Testis (tissue), 3 donors: ENCODE data around the gene ADH5. TPM values are rescaled to one million over a fixed set of nuclear protein-coding genes. Genes with fewer than 3 reads are reported as not detected.
"Not testable (repeated sequence)": the region's sequence is repeated elsewhere in the genome, so short reads cannot be mapped to it uniquely, and the experiment has no call there.

ENCODE experiments used
- DNase-seq: peaks from one replicate; pipeline ENCODE4 v3.0.0-alpha.2; 2019
- H3K27ac ChIP-seq, 2 donors: fragments of 200-600 bp; sonication (generic); one replicate each; pipeline ENCODE4 v1.5.1; 2019
- H3K27me3 ChIP-seq: fragments of 200-600 bp; sonication (generic); one replicate; pipeline ENCODE4 v1.5.1; 2019
- H3K36me3 ChIP-seq: fragments of 200-600 bp; sonication (generic); one replicate; pipeline ENCODE4 v1.5.1; 2017; ENCODE audit warnings: low read depth; ENCODE audit errors: missing control alignments
- H3K4me1 ChIP-seq: fragments of 200-600 bp; sonication (generic); one replicate; pipeline ENCODE4 v1.5.1; 2019
- H3K4me3 ChIP-seq, 2 donors: fragments of 200-600 bp; sonication (generic); one replicate each; pipeline ENCODE4 v1.5.1; 2017 to 2019
- H3K9me3 ChIP-seq: fragments of 200-600 bp; sonication (generic); one replicate; pipeline ENCODE4 v1.5.1; 2017
- POLR2A ChIP-seq: fragments of 450-650 bp; IDR thresholded peaks from one replicate; pipeline ENCODE4 v1.6.1; 2017; ENCODE audit warnings: antibody characterized with exemption, mild to moderate bottlenecking, moderate library complexity
- WGBS, 2 donors: methylation state at CpG; one replicate each; pipeline ENCODE4 v1.1.5; 2018; 5-methylcytosine and 5-hydroxymethylcytosine counted together
- intact Hi-C: fragments of 100-400 bp; cut with DNase I; formaldehyde crosslinking; loops from one replicate; pipeline ENCODE4 v1.15.1; 2023; ENCODE audit warnings: low total_unique reads
- polyA plus RNA-seq: library from polyadenylated mRNA; stranded (reverse); fragments of 350-450 nt; fragmentation: Illumina TruSeq; extraction: RNeasy Lipid Tissue Mini Kit (QIAGEN cat#74804); gene quantifications from one replicate; pipeline ENCODE4 v1.2.3, GENCODE V29; 2014; ENCODE audit warnings: low read depth, low replicate concordance; ENCODE audit not compliant: insufficient read depth
- total RNA-seq, 2 donors: library from RNA; depleted of rRNA; stranded (reverse); fragments of >200 nt; gene quantifications; one replicate each; pipeline ENCODE4 v1.2.3, GENCODE V29; 2016
- TF ChIP-seq, protein P1 (sequence below), 3 experiments: fragments of 450-650 bp in 2 of 3; fragments of 200-600 bp in 1 of 3; sonication (generic) in 1 of 3; IDR thresholded peaks; one replicate each; pipeline ENCODE4 v1.5.1; 2016 to 2019; ENCODE audit warnings: antibody characterized with exemption in 3 of 3, mild to moderate bottlenecking in 2 of 3, moderate library complexity in 1 of 3

The ADH5 gene
- total and polyA plus RNA-seq, 3 donors from 2014 or later, result 111 to 122 (median 119) TPM

DNA sequence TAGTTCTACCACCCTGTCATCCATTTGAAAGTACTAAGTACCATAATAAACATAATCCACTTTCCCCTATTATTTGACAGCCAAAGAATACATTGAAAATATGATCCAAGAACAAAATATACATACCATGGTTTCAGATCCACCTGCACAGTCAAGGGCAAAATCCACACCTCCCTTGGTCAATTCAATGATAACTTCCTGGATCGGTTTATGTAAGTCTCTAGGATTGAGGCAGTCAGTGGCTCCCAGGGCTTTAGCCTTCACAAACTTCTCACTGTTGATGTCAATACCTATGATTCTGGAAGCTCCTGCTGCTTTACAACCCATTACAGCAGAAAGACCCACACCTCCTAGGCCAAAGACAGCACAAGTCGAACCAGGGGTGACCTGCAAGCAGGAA lies 42.8 kb upstream of the ADH5 start:
- H3K4me1 ChIP-seq, result no peaks in the 10 kb centered on the region
- H3K9me3 ChIP-seq, result no peaks in the 10 kb centered on the region
- no peak overlapping the region for H3K27ac ChIP-seq
- no peaks in the 10 kb centered on the region for H3K36me3 ChIP-seq
- WGBS, 2 donors, result 48 to 75% methylated on average over 2 of the region's 2 CpGs
- H3K27me3 ChIP-seq, result no peaks in the 10 kb centered on the region
- no peak for DNase-seq
- intact Hi-C loops, result no loop called here
- H3K4me3 ChIP-seq, result no peak overlapping the region
- no peak for TF ChIP-seq POLR2A
- TF ChIP-seq, protein P1, sequence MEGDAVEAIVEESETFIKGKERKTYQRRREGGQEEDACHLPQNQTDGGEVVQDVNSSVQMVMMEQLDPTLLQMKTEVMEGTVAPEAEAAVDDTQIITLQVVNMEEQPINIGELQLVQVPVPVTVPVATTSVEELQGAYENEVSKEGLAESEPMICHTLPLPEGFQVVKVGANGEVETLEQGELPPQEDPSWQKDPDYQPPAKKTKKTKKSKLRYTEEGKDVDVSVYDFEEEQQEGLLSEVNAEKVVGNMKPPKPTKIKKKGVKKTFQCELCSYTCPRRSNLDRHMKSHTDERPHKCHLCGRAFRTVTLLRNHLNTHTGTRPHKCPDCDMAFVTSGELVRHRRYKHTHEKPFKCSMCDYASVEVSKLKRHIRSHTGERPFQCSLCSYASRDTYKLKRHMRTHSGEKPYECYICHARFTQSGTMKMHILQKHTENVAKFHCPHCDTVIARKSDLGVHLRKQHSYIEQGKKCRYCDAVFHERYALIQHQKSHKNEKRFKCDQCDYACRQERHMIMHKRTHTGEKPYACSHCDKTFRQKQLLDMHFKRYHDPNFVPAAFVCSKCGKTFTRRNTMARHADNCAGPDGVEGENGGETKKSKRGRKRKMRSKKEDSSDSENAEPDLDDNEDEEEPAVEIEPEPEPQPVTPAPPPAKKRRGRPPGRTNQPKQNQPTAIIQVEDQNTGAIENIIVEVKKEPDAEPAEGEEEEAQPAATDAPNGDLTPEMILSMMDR (IDR thresholded peaks at IDR 0.05), result no peak

DNA sequence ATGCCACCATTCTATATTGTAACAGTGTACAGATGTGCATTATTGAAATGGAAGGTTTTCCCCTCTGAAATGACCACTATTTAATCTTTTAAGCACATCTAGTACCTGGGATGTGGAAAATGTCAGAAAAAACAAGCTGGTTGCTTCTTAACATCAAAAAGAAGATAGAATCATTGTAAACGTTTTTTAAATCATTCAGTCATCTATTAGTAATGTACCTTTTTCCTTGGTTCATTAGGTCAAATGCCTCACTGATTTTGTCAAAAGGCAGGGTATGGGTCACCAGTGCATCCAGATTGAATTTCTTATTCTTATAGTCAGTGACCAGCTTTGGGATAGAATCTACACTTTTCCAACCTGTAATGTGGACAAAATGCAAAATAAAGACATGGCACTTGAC lies 37.8 kb upstream of the ADH5 start:
- WGBS, 2 donors, result 52 to 76% methylated on average over 1 of the region's 1 CpG
- intact Hi-C loops, result no loop called here
- no peaks in the 10 kb centered on the region for H3K9me3 ChIP-seq
- no peaks in the 10 kb centered on the region for H3K27me3 ChIP-seq
- no peak for TF ChIP-seq POLR2A
- no peaks in the 10 kb centered on the region for H3K4me1 ChIP-seq
- H3K4me3 ChIP-seq, result no peak overlapping the region
- DNase-seq, result no peak
- no peak overlapping the region for H3K27ac ChIP-seq
- H3K36me3 ChIP-seq, result no peaks in the 10 kb centered on the region

DNA sequence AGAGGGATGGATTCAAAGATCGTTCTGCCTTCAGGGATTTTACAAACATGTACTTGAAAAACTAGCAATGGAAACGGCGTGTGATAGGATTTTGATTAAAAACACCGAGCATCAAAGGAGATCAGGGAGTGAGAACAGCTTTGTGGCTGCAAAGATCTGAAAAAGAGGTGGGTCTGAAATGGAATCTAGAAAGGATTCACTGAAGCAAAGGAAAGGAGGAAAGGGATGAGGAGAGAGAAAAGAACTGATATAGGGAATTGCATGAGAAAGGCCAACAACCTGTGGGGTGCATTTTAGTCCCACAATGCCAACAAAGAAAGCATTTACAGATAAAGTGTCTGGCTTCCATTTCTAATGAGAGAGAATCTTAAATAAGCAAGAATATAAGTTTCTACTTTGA lies 32.4 kb upstream of the ADH5 start:
- Histone ChIP-seq H3K4me1 (no peaks in the 10 kb centered on the region), H3K36me3 (no peaks in the 10 kb centered on the region), H3K9me3 (no peaks in the 10 kb centered on the region), H3K27ac (no peak overlapping the region), H3K27me3 (no peaks in the 10 kb centered on the region), H3K4me3 (no peak overlapping the region)
- no peak for TF ChIP-seq POLR2A
- TF ChIP-seq, protein P1 (IDR thresholded peaks at IDR 0.05), result no peak
- WGBS, 2 donors, result 82 to 88% methylated on average over 4 of the region's 4 CpGs
- intact Hi-C loops, result no loop called here
- no peak for DNase-seq

DNA sequence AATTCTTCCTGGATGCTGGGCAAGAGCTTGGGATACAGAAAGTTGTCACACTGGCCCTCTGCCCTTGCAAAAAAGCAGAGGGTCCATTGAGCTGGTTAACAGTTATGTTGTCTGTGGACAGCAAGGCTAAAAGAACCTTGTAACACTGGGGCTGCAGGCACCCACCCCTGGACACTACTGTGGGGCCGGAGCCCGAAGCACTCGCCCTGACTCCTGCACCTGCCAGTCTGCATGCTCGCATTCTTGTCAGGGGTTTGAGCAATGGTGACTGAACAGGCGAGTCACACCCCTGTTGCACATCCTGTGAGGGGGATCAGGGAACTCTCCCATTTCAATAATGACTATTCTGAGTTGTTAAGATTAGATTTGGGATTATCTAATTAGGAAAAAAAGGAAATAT lies 31.9 kb upstream of the ADH5 start:
- Histone ChIP-seq H3K36me3 (no peaks in the 10 kb centered on the region), H3K4me3 (no peak overlapping the region), H3K27ac (no peak overlapping the region), H3K9me3 (no peaks in the 10 kb centered on the region), H3K27me3 (no peaks in the 10 kb centered on the region), H3K4me1 (no peaks in the 10 kb centered on the region)
- intact Hi-C loops, result no loop called here
- no peak for TF ChIP-seq POLR2A
- TF ChIP-seq, protein P1 (IDR thresholded peaks at IDR 0.05), result no peak
- WGBS, 2 donors, result 95 to 96% methylated on average over 5 of the region's 5 CpGs
- DNase-seq, result no peak

DNA sequence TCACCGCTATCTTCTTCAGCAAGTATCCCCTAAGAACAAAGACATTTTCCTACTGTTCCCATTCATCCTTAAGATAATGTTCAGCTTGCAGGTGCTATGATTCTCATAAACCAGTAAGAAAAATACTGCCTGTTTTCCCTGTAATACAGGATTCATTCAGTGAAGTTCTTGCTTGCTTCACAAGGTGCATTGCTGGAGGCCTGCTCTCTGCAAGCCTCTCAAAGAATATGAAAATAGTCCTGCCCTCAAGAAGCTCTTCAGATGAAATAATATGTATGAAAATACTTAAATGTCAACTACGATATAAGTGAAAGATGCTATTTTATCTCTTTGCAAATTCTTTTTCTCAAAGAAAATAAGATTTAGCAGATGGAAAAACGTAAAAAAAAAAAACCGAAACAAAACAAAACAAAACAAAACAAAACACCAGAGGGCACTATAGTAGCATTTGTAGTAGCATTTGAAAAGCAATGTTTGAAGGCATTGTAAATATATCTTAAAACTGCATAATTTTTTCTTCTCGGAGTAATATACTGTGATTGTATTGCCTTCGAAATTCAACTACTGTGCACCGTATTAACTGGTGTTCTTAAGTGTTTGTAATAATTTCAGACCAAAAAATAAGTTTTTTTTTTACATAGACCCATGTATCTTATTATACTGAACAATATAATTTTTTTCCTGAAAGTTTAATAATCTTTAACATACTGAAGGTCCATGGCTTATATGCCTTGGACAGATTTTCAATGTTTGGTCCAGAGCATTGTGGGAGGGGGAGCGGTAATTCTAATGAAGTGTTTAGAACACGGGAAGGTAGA lies 29.5 kb upstream of the ADH5 start:
- TF ChIP-seq, protein P1 (IDR thresholded peaks at IDR 0.05), result peak in 1 of 3 experiments; percentile 23
- TF ChIP-seq POLR2A, result no peak
- intact Hi-C loops, result loop anchor here (5.0 kb wide), 1 partner anchor 289 kb away; no protein-coding TSS in a partner anchor

DNA sequence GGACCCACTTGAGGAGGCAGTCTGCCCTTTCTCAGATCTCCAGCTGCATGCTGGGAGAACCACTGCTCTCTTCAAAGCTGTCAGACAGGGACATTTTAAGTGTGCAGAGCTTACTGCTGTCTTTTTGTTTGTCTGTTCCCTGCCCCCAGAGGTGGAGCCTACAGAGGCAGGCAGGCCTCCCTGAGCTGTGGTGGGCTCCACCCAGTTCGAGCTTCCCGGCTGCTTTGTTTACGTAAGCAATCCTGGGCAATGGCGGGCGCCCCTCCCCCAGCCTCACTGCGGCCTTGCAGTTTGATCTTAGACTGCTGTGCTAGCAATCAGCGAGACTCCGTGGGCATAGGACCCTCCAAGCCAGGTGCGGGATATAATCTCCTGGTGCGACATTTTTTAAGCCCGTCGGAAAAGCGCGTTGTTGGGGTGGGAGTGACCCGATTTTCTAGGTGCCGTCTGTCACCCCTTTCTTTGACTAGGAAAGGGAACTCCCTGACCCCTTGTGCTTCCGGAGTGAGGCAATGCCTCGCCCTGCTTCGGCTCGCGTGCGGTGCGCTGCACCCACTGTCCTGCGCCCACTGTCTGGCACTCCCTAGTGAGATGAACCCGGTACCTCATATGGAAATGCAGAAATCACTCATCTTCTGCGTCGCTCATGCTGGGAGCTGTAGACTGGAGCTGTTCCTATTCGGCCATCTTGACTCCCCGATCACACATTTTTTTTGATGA lies 28.7 kb upstream of the ADH5 start:
- WGBS, 2 donors, result 88 to 89% methylated on average over 22 to 29 of the region's 29 CpGs
- not testable (repeated sequence) for H3K4me3 ChIP-seq, H3K27ac ChIP-seq, H3K27me3 ChIP-seq, H3K36me3 ChIP-seq, DNase-seq, H3K9me3 ChIP-seq, H3K4me1 ChIP-seq
- intact Hi-C loops, result loop anchor here (5.0 kb wide), 1 partner anchor 290 kb away; no protein-coding TSS in a partner anchor

More for the DNA sequence above, 29.5 kb upstream of the ADH5 start:
- no peak overlapping the region for H3K27ac ChIP-seq
- no peak for DNase-seq
- H3K4me1 ChIP-seq, result no peaks in the 10 kb centered on the region
- no peaks in the 10 kb centered on the region for H3K36me3 ChIP-seq
- no peaks in the 10 kb centered on the region for H3K9me3 ChIP-seq
- H3K4me3 ChIP-seq, result no peak overlapping the region
- no peaks in the 10 kb centered on the region for H3K27me3 ChIP-seq
- 41 to 51% methylated on average over 8 to 9 of the region's 9 CpGs for WGBS, 2 donors

DNA sequence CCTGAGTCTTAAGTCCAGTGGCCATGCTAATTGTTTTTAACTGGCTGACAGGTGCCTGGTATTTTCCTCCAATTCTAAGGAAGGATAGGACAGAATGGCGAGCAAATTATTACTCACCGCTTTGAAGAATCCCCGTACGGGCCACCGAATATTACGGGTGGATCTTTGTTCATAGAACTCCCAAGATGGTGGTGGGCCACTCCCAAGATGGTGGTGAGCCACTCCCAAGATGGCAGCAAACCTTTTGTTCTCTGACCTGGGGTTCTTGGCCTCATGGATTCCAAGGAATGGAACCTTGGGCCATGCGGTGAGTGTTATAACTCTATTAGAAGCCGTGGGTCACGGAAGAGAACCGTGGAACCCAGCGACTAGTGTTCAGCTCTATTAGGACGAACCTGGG lies 20.7 kb upstream of the ADH5 start:
- H3K27me3 ChIP-seq, H3K9me3 ChIP-seq, H3K4me1 ChIP-seq, H3K4me3 ChIP-seq, H3K36me3 ChIP-seq, H3K27ac ChIP-seq, DNase-seq, intact Hi-C loops: not testable (repeated sequence)
- 88 to 91% methylated on average over 12 of the region's 12 CpGs for WGBS, 2 donors
